GM19035 (cell line): ENCODE measurements around the gene WFDC8.
"Not testable (repeated sequence)": the region's sequence is repeated elsewhere in the genome, so short reads cannot be mapped to it uniquely, and the experiment has no call there.

ENCODE experiments used
- ATAC-seq: cut with Tn5 transposase; IDR thresholded peaks from one replicate; pipeline ENCODE4 v1.9.1; 2021; ENCODE audit not compliant: unreplicated experiment

The WFDC8 gene

GRCh38 chr20:45579184-45579583 lies at the start of gene WFDC8:
TSS of gene WFDC8 (minus strand) at chr20:45579284. CDS start at chr20:45579247, 37 bp downstream.
- ATAC-seq = no peak

GRCh38 chr20:45626540-45626939 lies 47.5 kb upstream of the WFDC8 start:
- ATAC-seq = no peak

- no peak for ATAC-seq
These were observed 42.5 kb upstream of the WFDC8 start for GRCh38 chr20:45621593-45621992.

- no peak for ATAC-seq
These were observed 38.5 kb upstream of the WFDC8 start for GRCh38 chr20:45617591-45617990.

- no peak for ATAC-seq
These were observed 33.2 kb upstream of the WFDC8 start for GRCh38 chr20:45612314-45612713.

- no peak for ATAC-seq
These were observed 32.0 kb upstream of the WFDC8 start for GRCh38 chr20:45611054-45611453.

GRCh38 chr20:45607810-45608209 lies 28.7 kb upstream of the WFDC8 start:
- ATAC-seq = no peak

- no peak for ATAC-seq
These were observed 16.2 kb upstream of the WFDC8 start for GRCh38 chr20:45595235-45595634.

- no peak for ATAC-seq
These were observed 14.4 kb upstream of the WFDC8 start for GRCh38 chr20:45593498-45593897.

GRCh38 chr20:45592574-45593189 lies 13.6 kb upstream of the WFDC8 start:
- no peak for ATAC-seq

- no peak for ATAC-seq
These were observed 10.6 kb upstream of the WFDC8 start for GRCh38 chr20:45589725-45590124.

GRCh38 chr20:45588800-45589199 lies 9.7 kb upstream of the WFDC8 start:
- no peak for ATAC-seq

GRCh38 chr20:45585986-45586385 lies 6.9 kb upstream of the WFDC8 start:
- ATAC-seq = not testable (repeated sequence)

- not testable (repeated sequence) for ATAC-seq
These were observed 5.2 kb upstream of the WFDC8 start for GRCh38 chr20:45584294-45584693.

GRCh38 chr20:45583502-45583901 lies 4.4 kb upstream of the WFDC8 start:
- no peak for ATAC-seq

- no peak for ATAC-seq
These were observed 2.6 kb upstream of the WFDC8 start for GRCh38 chr20:45581702-45582101.

- ATAC-seq = no peak
These were observed 853 bp downstream of the WFDC8 start for GRCh38 chr20:45578231-45578630.

GRCh38 chr20:45576995-45577394 lies 2.1 kb downstream of the WFDC8 start:
- no peak for ATAC-seq

GRCh38 chr20:45575931-45576330 lies 3.2 kb downstream of the WFDC8 start:
- no peak for ATAC-seq

GRCh38 chr20:45569650-45570049 lies 9.4 kb downstream of the WFDC8 start:
- not testable (repeated sequence) for ATAC-seq

- ATAC-seq = no peak
These were observed 14.3 kb downstream of the WFDC8 start for GRCh38 chr20:45564760-45565276.

GRCh38 chr20:45555198-45555597 lies 23.9 kb downstream of the WFDC8 start:
- no peak for ATAC-seq

- ATAC-seq = no peak
These were observed 26.6 kb downstream of the WFDC8 start for GRCh38 chr20:45552456-45552855.
